ENCODE results near the gene SLC25A40.
"Not testable (repeated sequence)": the region's sequence is repeated elsewhere in the genome, so short reads cannot be mapped to it uniquely, and the experiment has no call there.

SLC25A40 gene

GRCh38 chr7:87877366-87878040 lies 1.3 kb upstream of the SLC25A40 start:
- no peak for TF ChIP-seq CTCF (IDR thresholded peaks at IDR 0.05; ENCODE audit: control insufficient read depth, extremely low read depth, insufficient read depth)

DNA sequence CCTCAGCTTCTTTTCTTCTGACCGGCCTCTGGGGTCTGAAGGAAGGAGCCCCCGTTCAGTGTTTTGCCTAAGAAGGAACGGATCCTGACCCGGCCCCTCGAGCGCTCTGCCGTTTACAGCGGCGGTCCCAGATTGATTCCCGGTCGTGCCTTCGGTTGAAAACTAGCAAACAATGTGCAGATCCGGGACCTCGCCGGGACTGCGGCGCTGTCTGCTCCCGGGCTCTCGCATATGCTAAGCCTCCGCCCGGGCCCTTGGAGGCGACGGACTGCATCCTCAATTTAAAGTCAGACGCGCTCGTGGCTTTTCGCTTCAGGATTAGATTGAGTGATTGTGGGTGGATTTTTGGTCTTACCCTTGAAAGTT lies 692 bp upstream of the SLC25A40 start:
- DNase-seq (ENCODE audit: low read depth) = no peak
- no peak for TF ChIP-seq CTCF (IDR thresholded peaks at IDR 0.05; ENCODE audit: control insufficient read depth, extremely low read depth, insufficient read depth)
- peak overlapping the region; percentile 88 for H3K4me3 ChIP-seq (ENCODE audit: low read depth, low read length)

More at GRCh38 chr7:87877366-87878040, 1.3 kb upstream of the SLC25A40 start:
- H3K4me3 ChIP-seq (ENCODE audit: low read depth, low read length) = peak overlapping the region; percentile 88
- DNase-seq (ENCODE audit: low read depth) = no peak

DNA sequence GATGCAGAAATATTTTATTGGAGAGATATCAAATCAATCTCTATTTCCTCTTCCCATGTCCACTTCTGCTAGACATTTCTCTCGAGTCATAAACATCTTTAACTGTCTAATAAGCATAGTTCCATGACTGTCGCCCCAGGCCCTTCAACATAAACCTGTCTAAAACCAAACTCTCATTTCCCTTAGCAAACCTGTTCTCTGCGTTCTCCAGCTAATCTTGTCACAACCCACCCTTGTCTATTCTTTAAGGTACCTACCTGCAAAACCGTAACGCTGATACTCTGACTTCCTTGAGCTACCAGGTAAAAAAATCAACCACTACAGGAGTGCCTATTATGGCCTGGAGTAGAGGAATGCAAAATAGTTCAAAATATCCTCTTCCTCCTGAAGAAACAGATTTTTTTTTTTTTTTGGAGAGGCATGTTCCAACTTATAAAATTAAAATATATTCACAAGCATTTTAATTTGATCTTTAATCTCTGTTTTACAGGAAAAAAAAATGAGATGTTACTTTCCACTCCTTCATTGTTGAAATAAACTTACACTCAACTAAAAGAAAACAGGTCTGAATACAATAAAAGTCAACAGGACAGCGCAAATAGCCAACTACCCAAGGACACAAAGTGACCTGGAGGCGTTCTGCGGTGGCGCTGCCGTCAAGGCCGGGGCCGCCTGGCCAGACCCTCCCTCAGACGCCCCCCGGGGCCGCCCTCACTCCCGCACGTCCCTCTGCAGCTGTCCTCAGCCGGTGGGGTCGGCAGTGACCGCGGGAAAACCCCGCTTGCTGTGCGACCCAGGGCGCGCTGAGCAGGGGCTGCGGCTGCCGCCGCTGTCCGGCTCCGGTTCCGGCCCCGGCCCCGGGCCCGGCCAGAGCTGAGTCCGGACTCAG lies 765 bp downstream of the SLC25A40 start:
- H3K4me3 ChIP-seq (ENCODE audit: low read depth, low read length) = peak overlapping the region; percentile 88
- DNase-seq (ENCODE audit: low read depth) = no peak
- TF ChIP-seq CTCF (IDR thresholded peaks at IDR 0.05; ENCODE audit: control insufficient read depth, extremely low read depth, insufficient read depth) = no peak

- no peak overlapping the region for H3K4me3 ChIP-seq (ENCODE audit: low read depth, low read length)
- DNase-seq (ENCODE audit: low read depth) = no peak
- TF ChIP-seq CTCF (IDR thresholded peaks at IDR 0.05; ENCODE audit: control insufficient read depth, extremely low read depth, insufficient read depth) = no peak
Measured at GRCh38 chr7:87874066-87874465, 2.1 kb downstream of the SLC25A40 start.

DNA sequence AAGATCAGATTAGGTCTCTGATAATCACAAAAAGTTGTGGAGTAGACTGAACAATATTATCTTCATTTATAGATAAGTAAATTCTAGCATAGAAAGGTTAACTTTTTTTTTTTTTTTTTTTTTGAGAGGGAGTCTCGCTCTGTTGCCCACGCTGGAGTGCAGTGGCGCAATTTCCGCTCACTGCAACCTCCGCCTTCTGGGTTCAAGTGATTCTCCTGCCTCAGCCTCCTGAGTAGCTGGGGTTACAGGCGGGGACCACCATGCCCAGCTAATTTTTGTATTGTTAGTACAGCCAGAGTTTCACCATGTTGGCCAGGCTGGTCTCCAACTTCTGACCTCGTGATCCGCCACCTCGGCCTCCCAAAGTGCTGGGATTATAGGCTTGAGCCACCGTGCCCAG lies 2.8 kb downstream of the SLC25A40 start:
- not testable (repeated sequence) for H3K4me3 ChIP-seq (ENCODE audit: low read depth, low read length); DNase-seq (ENCODE audit: low read depth)

- TF ChIP-seq CTCF (IDR thresholded peaks at IDR 0.05; ENCODE audit: control insufficient read depth, extremely low read depth, insufficient read depth) = no peak
Measured at GRCh38 chr7:87872346-87872745, 3.8 kb downstream of the SLC25A40 start.

DNA sequence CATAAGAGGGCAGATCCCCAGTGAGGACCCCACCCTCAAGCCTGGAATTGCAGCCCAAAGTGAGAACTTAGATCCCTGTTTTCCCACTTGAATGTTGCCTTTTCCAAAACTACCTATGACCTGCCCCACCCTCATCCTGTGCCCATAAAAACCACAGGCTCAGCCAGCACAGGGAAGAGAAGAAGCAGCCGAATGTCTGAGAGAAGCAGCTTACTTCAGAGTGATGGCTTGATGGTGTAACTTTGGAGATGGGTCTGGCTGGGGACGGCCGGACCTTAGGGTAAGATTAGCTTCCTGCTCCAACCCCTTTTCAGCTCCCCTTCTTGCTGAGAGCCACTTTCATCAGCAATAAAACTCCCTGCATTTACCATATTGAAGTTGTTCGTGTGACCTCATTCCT lies 5.7 kb downstream of the SLC25A40 start:
- TF ChIP-seq CTCF (IDR thresholded peaks at IDR 0.05; ENCODE audit: control insufficient read depth, extremely low read depth, insufficient read depth) = no peak
- H3K4me3 ChIP-seq (ENCODE audit: low read depth, low read length) = no peak overlapping the region
- DNase-seq (ENCODE audit: low read depth) = no peak

More at GRCh38 chr7:87872346-87872745, 3.8 kb downstream of the SLC25A40 start:
- H3K4me3 ChIP-seq (ENCODE audit: low read depth, low read length) = no peak overlapping the region
- no peak for DNase-seq (ENCODE audit: low read depth)

GRCh38 chr7:87866533-87866932 lies 9.6 kb downstream of the SLC25A40 start:
- not testable (repeated sequence) for DNase-seq (ENCODE audit: low read depth); H3K4me3 ChIP-seq (ENCODE audit: low read depth, low read length)

All from LNCaP clone FGC (cell line).